H1 (cell line): ENCODE results near the gene CRYBB2.

Experiments used
- ASH2L ChIP-seq: fragments of 200-600, 300-600 bp; sonication (generic); IDR thresholded peaks from one replicate; pipeline ENCODE4 v1.7.1; 2017; ENCODE audit warnings: low read length
- ATF2 ChIP-seq: IDR thresholded peaks from 2 replicates; pipeline ENCODE4 v1.6.1; 2012; ENCODE audit warnings: low read length, inconsistent platforms
- CEBPB ChIP-seq: IDR thresholded peaks from 2 replicates; pipeline ENCODE4 v1.6.1; 2012; ENCODE audit warnings: low read depth, low read length
- CTCF ChIP-seq, 3 experiments: IDR thresholded peaks; 1 replicate in 2 of 3; 2 replicates in 1 of 3; pipeline versions ENCODE4 v1.5.1 to v1.6.1; 2011; ENCODE audit warnings: low read length in 3 of 3, mild to moderate bottlenecking in 3 of 3, inconsistent platforms in 2 of 3, low read depth in 1 of 3, moderate library complexity in 1 of 3; ENCODE audit not compliant: insufficient read depth in 1 of 3; ENCODE audit errors: control extremely low read depth in 1 of 3
- HDAC2 ChIP-seq, 2 experiments: fragments of 300-600 bp in 1 of 2; sonication (generic) in 1 of 2; IDR thresholded peaks; 2 replicates each; pipeline ENCODE4 v1.6.1; 2011 to 2012; ENCODE audit warnings: low read depth in 2 of 2, low read length in 2 of 2, mild to moderate bottlenecking in 2 of 2, moderate library complexity in 2 of 2, borderline replicate concordance in 1 of 2, inconsistent platforms in 1 of 2
- POLR2A ChIP-seq, 2 experiments: IDR thresholded peaks; 1 replicate in 1 of 2; 2 replicates in 1 of 2; pipeline ENCODE4 v1.6.1; 2011; ENCODE audit warnings: low read depth in 2 of 2, low read length in 2 of 2, mild to moderate bottlenecking in 2 of 2; ENCODE audit errors: control extremely low read depth in 1 of 2
- SRF ChIP-seq: IDR thresholded peaks from 2 replicates; pipeline ENCODE4 v1.6.1; 2011; ENCODE audit warnings: mild to moderate bottlenecking, low read depth, low read length, moderate library complexity
- USF2 ChIP-seq: IDR thresholded peaks from 2 replicates; pipeline ENCODE4 v1.6.1; 2011; ENCODE audit warnings: low read length, improper control_type of control experiment

DNA sequence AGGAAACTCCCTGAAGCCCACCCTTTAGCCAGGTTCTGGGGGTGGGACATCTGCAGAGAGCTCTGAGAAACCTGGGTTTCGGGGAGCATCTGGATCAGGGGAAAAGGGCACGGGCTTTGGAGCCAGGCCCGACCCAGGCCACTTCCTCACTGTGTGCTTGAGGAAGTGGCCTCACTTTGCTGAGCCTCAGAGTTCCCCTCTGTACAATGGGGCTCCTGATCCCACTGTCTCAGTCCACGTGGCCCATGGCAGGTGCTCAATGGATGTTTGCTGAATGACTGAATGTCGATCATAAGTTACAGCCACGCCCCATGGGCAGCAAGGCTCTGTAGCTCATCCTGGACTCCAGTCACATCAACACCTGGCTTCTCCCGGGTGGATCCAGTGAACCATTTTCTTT, 18.5 kb upstream of the CRYBB2 start:
- TF ChIP-seq ATF2, result no peak
- TF ChIP-seq POLR2A (IDR thresholded peaks at IDR 0.05; ENCODE audit: control extremely low read depth in 1 of 2, low read depth in 2 of 2, low read length in 2 of 2), result no peak
- no peak for TF ChIP-seq ASH2L
- TF ChIP-seq HDAC2 (IDR thresholded peaks at IDR 0.05; ENCODE audit: borderline replicate concordance in 1 of 2, low read depth in 2 of 2, low read length in 2 of 2), result no peak
- TF ChIP-seq CEBPB, result no peak
- no peak for TF ChIP-seq CTCF (IDR thresholded peaks at IDR 0.05; ENCODE audit: control extremely low read depth in 1 of 3, insufficient read depth in 1 of 3, low read depth in 1 of 3, low read length in 3 of 3)
- no peak for TF ChIP-seq USF2
- no peak for TF ChIP-seq SRF
